ENCODE results near the gene NFATC1.

GRCh38 chr18:79483971-79484491 is 88.3 kb downstream of the NFATC1 start:
- TF ChIP-seq POLR2A (IDR thresholded peaks at IDR 0.05), result no peak
- no peak for TF ChIP-seq CTCF (IDR thresholded peaks at IDR 0.05)
- no peak for TF ChIP-seq POLR2AphosphoS5 (IDR thresholded peaks at IDR 0.05; ENCODE audit: insufficient read depth in 1 of 2, low read depth in 1 of 2)

Data from vagina (tissue), 2 donors.